Measurements from ENCODE around the gene PTGS2.

DNA sequence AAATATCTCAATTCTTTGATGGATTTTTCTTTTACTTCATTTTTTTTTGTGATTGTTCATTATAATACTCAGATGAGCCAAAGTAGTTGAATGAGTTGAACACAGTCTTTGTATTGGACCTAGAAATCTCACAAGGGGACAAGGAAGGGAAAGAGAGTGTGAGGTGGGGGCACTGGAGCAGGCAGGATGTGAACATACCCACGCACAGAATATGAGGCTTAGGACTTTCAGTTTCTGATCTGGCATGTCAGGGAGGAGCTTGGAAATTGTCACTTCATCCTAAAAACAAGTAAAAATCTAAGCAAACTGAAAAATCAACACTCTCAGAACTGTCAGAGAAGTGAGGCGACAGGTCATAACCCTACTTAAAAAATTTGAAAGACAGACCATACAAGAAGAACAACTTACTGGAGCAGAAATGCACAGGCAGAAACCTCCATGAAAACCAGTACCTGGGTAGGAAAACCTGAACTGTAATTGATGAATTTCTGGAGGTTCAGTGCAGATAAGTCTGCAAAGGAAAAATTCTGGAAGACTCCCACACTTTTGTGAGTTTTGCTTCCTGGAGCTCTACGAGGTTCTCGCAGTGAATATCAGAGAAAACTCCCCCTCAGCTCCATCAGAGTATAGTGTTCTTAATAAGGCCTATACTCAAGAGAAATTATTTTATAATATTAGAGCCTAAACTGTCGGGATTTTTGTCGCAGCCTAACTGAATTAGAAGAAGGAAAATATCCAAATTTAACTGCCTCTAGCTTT lies 3.6 kb upstream of the PTGS2 start:
- TF ChIP-seq, protein P1, sequence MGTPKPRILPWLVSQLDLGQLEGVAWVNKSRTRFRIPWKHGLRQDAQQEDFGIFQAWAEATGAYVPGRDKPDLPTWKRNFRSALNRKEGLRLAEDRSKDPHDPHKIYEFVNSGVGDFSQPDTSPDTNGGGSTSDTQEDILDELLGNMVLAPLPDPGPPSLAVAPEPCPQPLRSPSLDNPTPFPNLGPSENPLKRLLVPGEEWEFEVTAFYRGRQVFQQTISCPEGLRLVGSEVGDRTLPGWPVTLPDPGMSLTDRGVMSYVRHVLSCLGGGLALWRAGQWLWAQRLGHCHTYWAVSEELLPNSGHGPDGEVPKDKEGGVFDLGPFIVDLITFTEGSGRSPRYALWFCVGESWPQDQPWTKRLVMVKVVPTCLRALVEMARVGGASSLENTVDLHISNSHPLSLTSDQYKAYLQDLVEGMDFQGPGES (IDR thresholded peaks at IDR 0.05): no peak
- TF ChIP-seq FOS (IDR thresholded peaks at IDR 0.05; ENCODE audit: borderline replicate concordance, extremely low read depth, insufficient read length) (no peak), TCF12 (IDR thresholded peaks at IDR 0.05; ENCODE audit: low read depth, low read length) (no peak), JUNB (IDR thresholded peaks at IDR 0.05) (no peak), SIN3A (IDR thresholded peaks at IDR 0.05; ENCODE audit: low read depth, low read length) (no peak)
- TF ChIP-seq, protein P2, sequence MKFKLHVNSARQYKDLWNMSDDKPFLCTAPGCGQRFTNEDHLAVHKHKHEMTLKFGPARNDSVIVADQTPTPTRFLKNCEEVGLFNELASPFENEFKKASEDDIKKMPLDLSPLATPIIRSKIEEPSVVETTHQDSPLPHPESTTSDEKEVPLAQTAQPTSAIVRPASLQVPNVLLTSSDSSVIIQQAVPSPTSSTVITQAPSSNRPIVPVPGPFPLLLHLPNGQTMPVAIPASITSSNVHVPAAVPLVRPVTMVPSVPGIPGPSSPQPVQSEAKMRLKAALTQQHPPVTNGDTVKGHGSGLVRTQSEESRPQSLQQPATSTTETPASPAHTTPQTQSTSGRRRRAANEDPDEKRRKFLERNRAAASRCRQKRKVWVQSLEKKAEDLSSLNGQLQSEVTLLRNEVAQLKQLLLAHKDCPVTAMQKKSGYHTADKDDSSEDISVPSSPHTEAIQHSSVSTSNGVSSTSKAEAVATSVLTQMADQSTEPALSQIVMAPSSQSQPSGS (IDR thresholded peaks at IDR 0.05; ENCODE audit: low read length): no peak
- TF ChIP-seq, protein P3, sequence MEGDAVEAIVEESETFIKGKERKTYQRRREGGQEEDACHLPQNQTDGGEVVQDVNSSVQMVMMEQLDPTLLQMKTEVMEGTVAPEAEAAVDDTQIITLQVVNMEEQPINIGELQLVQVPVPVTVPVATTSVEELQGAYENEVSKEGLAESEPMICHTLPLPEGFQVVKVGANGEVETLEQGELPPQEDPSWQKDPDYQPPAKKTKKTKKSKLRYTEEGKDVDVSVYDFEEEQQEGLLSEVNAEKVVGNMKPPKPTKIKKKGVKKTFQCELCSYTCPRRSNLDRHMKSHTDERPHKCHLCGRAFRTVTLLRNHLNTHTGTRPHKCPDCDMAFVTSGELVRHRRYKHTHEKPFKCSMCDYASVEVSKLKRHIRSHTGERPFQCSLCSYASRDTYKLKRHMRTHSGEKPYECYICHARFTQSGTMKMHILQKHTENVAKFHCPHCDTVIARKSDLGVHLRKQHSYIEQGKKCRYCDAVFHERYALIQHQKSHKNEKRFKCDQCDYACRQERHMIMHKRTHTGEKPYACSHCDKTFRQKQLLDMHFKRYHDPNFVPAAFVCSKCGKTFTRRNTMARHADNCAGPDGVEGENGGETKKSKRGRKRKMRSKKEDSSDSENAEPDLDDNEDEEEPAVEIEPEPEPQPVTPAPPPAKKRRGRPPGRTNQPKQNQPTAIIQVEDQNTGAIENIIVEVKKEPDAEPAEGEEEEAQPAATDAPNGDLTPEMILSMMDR (IDR thresholded peaks at IDR 0.05 in 2 of 3, conservative IDR thresholded peaks at IDR 0.05 in 1 of 3; ENCODE audit: control insufficient read depth in 2 of 3, extremely low read depth in 1 of 3, insufficient read depth in 1 of 3, low read depth in 3 of 3, low read length in 3 of 3): no peak
